ENCODE measurements around the gene SETD5. TPM values are rescaled to one million over a fixed set of nuclear protein-coding genes. Genes with fewer than 3 reads are reported as not detected.

The SETD5 gene
- total RNA-seq, 3 donors from 2014 or later, result 94.8 to 132 (median 101) TPM

DNA sequence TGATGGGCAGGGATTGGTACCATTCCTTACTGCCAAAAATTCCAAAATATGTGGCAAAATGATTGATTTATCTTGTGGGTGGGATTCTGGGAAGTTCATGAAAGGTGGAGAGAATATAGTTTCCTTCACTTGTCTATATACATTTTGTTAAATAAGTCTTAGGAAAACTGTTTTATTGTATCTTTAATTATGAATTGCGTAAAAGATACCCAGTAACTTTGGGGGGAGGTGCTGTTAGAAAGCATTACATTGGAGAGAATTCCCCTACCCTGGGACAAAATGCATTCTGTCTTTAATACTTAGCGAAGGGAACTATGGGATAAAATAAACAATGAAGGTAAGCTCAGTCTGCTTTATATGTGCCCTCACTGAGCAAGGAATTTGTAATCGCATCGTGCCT lies 4.6 kb downstream of the SETD5 start:
- H3K4me1 ChIP-seq (ENCODE audit: low read depth), result peaks cover 58% of the 10 kb centered on the region
- no peak for ATAC-seq
- intact Hi-C loops (cut with DNase I, micrococcal nuclease), result no loop called here
- DNase-seq, result no peak
- no peaks in the 10 kb centered on the region for H3K36me3 ChIP-seq (ENCODE audit: low read depth)
- TF ChIP-seq, protein P1, sequence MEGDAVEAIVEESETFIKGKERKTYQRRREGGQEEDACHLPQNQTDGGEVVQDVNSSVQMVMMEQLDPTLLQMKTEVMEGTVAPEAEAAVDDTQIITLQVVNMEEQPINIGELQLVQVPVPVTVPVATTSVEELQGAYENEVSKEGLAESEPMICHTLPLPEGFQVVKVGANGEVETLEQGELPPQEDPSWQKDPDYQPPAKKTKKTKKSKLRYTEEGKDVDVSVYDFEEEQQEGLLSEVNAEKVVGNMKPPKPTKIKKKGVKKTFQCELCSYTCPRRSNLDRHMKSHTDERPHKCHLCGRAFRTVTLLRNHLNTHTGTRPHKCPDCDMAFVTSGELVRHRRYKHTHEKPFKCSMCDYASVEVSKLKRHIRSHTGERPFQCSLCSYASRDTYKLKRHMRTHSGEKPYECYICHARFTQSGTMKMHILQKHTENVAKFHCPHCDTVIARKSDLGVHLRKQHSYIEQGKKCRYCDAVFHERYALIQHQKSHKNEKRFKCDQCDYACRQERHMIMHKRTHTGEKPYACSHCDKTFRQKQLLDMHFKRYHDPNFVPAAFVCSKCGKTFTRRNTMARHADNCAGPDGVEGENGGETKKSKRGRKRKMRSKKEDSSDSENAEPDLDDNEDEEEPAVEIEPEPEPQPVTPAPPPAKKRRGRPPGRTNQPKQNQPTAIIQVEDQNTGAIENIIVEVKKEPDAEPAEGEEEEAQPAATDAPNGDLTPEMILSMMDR (IDR thresholded peaks at IDR 0.05), result no peak
- H3K9me3 ChIP-seq, result no peaks in the 10 kb centered on the region
- no peak overlapping the region for H3K4me3 ChIP-seq

DNA sequence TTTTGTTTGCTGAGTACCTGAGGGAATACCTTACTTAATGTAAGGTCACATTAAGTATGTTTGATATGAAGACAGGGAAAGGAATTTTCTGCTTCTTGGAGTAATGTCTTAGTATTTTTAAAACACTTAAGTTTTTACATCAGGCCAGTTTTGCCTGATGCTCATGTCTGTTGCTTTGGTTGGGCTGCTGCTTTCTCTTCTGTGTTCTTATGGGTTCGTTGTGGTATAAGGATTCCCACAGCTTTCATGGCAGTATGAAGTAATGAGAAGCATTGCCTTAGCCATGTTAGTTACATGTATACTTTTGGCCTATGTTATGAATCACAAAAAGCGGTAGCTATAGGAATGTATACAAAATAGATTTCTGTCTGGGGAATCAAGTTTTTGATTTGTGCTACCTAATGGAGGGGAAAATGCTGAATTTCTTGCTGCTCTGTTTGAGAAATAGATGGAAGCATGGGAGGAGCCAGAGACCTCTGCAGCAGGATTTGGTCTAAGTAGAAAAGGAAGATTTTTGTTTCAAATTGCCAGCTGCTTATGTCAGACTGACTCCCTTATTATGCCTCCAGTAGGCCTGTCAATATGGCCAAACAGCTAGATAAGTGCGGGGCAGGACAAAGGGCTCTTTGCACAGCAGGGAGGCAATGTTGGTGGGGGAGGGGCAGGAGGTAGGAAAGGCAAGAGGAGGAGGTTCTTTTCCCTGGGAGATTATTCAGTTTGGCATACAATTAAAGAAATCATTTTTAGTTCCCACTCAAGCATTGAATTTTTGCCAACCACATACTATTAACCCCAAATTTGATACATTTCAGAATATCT lies 5.2 kb downstream of the SETD5 start:
- no peak overlapping the region for H3K4me3 ChIP-seq
- TF ChIP-seq, protein P1 (IDR thresholded peaks at IDR 0.05), result no peak
- no peaks in the 10 kb centered on the region for H3K36me3 ChIP-seq (ENCODE audit: low read depth)
- H3K9me3 ChIP-seq, result no peaks in the 10 kb centered on the region
- DNase-seq (peak; percentile 64 to 81 (median 70)), ATAC-seq (peak; percentile 71)
- intact Hi-C loops (cut with DNase I, micrococcal nuclease), result no loop called here
- H3K4me1 ChIP-seq (ENCODE audit: low read depth), result peaks cover 58% of the 10 kb centered on the region

DNA sequence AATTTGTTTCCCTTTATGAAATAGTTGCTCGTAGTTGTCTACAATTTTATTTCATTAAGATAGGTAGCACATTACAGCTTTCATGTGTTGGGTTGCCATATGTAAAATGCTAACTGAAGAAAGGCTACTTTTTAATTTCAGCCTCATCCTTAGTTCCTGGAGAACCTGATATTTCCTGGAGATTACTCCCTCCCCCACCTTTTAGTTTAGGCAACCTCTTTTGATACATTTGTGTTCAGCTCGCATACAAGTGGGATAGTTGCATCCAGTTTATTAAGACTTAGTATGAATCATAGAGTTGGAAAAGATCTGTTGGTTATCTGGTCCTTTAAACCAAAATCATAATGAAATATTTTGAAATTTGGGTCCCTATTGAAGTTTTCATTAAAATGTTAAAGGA lies 6.0 kb downstream of the SETD5 start:
- TF ChIP-seq, protein P1 (IDR thresholded peaks at IDR 0.05), result no peak
- no peaks in the 10 kb centered on the region for H3K36me3 ChIP-seq (ENCODE audit: low read depth)
- ATAC-seq (no peak), DNase-seq (no peak)
- H3K4me1 ChIP-seq (ENCODE audit: low read depth), result peaks cover 58% of the 10 kb centered on the region
- no peaks in the 10 kb centered on the region for H3K9me3 ChIP-seq
- H3K4me3 ChIP-seq, result no peak overlapping the region
- intact Hi-C loops (cut with DNase I, micrococcal nuclease), result no loop called here

DNA sequence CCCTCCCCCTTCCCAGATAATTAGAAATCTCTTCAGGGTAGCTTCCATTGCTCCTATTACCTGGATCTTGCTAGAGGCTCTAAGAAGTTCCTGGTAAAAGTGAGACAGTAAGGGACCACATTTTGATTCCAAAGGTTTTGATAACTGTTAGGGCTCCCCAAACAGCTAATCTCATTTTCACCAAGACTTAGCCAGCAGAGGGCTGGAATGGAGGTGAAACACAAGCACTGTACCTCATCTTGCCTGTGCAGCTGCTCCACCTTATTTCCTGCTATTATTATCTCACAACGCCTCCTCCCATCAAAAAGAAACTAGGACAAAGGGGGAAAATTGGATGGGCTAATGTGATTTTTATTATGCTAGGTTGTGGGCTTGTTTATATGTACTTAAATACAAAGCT lies 7.3 kb downstream of the SETD5 start:
- TF ChIP-seq, protein P1 (IDR thresholded peaks at IDR 0.05), result no peak
- H3K36me3 ChIP-seq (ENCODE audit: low read depth), result no peaks in the 10 kb centered on the region
- H3K9me3 ChIP-seq, result no peaks in the 10 kb centered on the region
- no peak overlapping the region for H3K4me3 ChIP-seq
- DNase-seq, result no peak
- intact Hi-C loops (cut with DNase I, micrococcal nuclease), result no loop called here
- peaks cover 55% of the 10 kb centered on the region for H3K4me1 ChIP-seq (ENCODE audit: low read depth)
- ATAC-seq, result peak; percentile 22

DNA sequence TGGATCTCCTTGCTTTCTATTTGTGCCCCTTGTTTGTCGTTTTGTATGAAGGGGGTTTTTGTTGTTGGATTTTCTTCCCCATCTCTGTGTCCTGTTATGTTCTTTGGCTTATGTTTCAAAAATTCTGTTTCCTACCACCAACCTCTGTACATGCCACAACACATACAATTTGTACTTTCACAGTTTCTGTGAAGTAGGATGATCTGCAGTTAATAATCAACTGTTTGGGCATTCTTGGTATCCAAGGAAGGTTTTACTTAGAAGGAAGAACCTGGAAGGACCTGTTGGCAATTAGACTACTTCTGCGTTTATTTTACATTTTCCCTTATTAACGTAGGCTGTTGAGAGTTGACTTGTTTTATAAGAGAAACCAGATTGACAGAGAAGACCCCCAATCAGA lies 8.3 kb downstream of the SETD5 start:
- H3K9me3 ChIP-seq, result no peaks in the 10 kb centered on the region
- no peak for ATAC-seq
- H3K4me3 ChIP-seq, result no peak overlapping the region
- no peak for DNase-seq
- TF ChIP-seq, protein P1 (IDR thresholded peaks at IDR 0.05), result no peak
- intact Hi-C loops (cut with DNase I, micrococcal nuclease), result no loop called here
- no peaks in the 10 kb centered on the region for H3K36me3 ChIP-seq (ENCODE audit: low read depth)
- peaks cover 44% of the 10 kb centered on the region for H3K4me1 ChIP-seq (ENCODE audit: low read depth)
